K562 (cell line): ENCODE data around the gene COMP. TPM values are rescaled to one million over a fixed set of nuclear protein-coding genes. Genes with fewer than 3 reads are reported as not detected.

Experiments used
- BDP1 ChIP-seq: IDR thresholded peaks from 3 replicates; pipeline ENCODE4 v1.6.1; 2011; ENCODE audit not compliant: insufficient read length, insufficient read depth
- ILK ChIP-seq: fragments of 450-650 bp; IDR thresholded peaks from 2 replicates; pipeline ENCODE4 v1.6.1; 2016; ENCODE audit warnings: missing genetic modification characterization, low read depth, mild to moderate bottlenecking, missing compliant biosample characterization, moderate library complexity, borderline replicate concordance
- KDM5B ChIP-seq: fragments of 200-600 bp; sonication (generic); IDR thresholded peaks from 2 replicates; pipeline ENCODE4 v1.6.1; 2012; ENCODE audit warnings: low read depth, mild to moderate bottlenecking, moderate library complexity, low read length, control low read depth, inconsistent platforms; ENCODE audit not compliant: insufficient replicate concordance
- polyA plus RNA-seq, 8 experiments: library from polyadenylated mRNA; depleted of rRNA in 4 of 8; stranded (reverse) in 5 of 8; unstranded in 3 of 8; fragments of >200 nt; fragmentation: Nextera tagmentation in 2 of 8; fragmentation: Illumina TruSeq in 1 of 8; extraction: Ambion mirVana in 2 of 8; extraction: Trizol in 1 of 8; gene quantifications; 2 replicates each; pipeline versions ENCODE4 v1.2.1 to v1.2.3, GENCODE V29; 2011 to 2014; ENCODE audit warnings: inconsistent platforms in 1 of 8, missing spikeins in 1 of 8
- total RNA-seq, 7 experiments: library from RNA; depleted of rRNA in 6 of 7; stranded (reverse); fragments of >200 nt in 6 of 7; fragmentation: Illumina TruSeq in 2 of 7; extraction: Trizol in 2 of 7; gene quantifications; 2 replicates each; pipeline versions ENCODE4 v1.2.1 to v1.2.3, GENCODE V29; 2011 to 2021; ENCODE audit warnings: low replicate concordance in 1 of 7
- TF ChIP-seq, protein P1 (sequence below), 2 experiments: fragments of 450-650 bp; IDR thresholded peaks; 2 replicates each; pipeline ENCODE4 v1.6.1; 2016; ENCODE audit warnings: mild to moderate bottlenecking in 2 of 2, borderline replicate concordance in 1 of 2, low read depth in 1 of 2, moderate library complexity in 1 of 2
- TF ChIP-seq, protein P2 (sequence below): fragments of 250-450 bp; sonication (Bioruptor Pico); IDR thresholded peaks from 2 replicates; pipeline ENCODE4 v1.8.0; 2022; ENCODE audit warnings: inconsistent platforms

The COMP gene
- total and polyA plus RNA-seq, 9 of the 15 experiments (the other 6 are each of a cell fraction or from before 2014, with no cell fraction given), result 0.07 TPM; not detected in 8

DNA sequence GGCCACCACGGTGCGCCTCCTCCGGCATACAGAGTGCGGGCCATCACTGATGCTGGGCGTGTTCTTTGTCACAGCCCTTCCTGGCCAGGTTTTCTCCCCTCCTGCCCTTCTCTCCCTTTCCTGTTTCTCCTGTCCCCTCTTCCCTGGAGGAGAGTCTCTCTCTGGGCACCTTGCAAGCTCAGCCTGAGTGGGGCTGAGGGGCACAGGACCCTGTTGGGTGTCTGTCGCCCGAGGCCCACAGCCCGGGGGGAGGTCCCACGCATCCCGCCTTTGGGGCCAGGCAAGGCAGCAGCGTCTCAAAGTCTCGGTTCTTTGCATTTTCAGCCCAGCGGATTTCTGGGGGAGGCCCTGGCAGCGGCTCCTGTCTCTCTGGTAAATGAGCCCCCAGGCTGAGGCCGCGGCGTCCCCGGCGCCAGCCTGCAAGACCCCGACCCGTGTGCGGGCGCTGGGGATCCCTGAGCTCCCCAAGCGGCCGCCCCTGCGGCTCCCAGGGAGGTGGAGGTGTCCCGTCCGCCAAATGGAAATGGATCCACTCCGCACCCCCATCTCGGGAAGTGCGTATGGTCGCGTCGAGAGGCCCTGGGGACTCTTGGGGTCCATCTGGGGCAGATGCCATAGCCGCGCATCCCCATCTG lies 47.2 kb downstream of the COMP start (continued):
- TF ChIP-seq, protein P1, sequence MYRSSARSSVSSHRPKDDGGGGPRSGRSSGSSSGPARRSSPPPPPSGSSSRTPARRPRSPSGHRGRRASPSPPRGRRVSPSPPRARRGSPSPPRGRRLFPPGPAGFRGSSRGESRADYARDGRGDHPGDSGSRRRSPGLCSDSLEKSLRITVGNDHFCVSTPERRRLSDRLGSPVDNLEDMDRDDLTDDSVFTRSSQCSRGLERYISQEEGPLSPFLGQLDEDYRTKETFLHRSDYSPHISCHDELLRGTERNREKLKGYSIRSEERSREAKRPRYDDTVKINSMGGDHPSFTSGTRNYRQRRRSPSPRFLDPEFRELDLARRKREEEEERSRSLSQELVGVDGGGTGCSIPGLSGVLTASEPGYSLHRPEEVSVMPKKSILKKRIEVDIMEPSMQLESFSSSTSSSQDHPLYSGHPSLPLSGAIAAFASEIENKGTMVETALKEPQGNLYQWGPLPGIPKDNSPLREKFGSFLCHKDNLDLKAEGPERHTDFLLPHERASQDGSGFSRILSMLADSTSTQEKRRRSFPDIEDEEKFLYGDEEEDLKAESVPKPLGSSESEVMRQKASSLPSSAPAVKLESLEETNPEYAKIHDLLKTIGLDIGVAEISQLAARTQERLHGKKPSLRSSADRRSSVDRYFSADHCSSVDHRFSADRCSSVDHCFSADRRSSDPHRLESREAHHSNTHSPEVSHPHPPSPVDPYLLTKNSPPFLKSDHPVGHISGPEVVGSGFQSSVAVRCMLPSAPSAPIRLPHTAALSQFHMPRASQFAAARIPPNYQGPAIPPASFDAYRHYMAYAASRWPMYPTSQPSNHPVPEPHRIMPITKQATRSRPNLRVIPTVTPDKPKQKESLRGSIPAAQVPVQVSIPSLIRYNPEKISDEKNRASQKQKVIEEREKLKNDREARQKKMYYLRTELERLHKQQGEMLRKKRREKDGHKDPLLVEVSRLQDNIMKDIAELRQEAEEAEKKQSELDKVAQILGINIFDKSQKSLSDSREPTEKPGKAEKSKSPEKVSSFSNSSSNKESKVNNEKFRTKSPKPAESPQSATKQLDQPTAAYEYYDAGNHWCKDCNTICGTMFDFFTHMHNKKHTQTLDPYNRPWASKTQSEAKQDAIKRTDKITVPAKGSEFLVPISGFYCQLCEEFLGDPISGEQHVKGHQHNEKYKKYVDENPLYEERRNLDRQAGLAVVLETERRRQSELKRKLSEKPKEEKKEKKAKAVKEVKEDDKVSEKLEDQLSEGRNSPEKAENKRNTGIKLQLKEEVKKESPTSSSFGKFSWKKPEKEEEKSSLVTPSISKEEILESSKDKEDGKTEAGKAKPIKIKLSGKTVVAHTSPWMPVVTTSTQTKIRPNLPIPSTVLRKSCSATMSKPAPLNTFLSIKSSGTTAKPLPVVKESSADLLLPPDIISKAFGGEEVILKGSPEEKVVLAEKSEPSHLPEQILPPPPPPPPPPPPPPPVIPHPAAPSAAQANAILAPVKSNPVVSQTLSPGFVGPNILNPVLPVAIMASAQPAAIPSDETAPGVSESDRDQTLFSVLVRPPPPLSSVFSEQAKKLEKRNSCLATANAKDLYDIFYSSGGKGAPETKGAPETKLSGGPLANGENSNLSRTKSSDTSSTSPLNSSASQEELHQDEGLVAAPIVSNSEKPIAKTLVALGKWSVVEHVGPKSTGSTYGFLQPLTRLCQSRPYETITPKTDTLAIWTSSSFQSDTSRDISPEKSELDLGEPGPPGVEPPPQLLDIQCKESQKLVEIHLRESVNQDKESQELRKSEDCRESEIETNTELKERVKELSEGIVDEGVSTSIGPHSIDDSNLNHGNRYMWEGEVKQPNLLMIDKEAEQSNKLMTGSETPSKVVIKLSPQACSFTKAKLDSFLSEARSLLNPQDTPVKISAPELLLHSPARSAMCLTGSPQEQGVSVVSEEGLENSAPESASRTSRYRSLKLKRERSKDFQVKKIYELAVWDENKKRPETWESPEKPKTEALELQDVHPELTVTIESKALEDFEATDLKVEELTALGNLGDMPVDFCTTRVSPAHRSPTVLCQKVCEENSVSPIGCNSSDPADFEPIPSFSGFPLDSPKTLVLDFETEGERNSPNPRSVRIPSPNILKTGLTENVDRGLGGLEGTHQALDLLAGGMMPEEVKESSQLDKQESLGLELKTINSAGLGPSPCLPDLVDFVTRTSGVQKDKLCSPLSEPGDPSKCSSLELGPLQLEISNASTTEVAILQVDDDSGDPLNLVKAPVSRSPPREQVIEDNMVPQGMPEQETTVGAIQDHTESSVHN (IDR thresholded peaks at IDR 0.05; ENCODE audit: borderline replicate concordance in 1 of 2, low read depth in 1 of 2), result no peak
- TF ChIP-seq ILK (tag) (no peak), KDM5B (no peak), BDP1 (no peak)
- TF ChIP-seq, protein P2, sequence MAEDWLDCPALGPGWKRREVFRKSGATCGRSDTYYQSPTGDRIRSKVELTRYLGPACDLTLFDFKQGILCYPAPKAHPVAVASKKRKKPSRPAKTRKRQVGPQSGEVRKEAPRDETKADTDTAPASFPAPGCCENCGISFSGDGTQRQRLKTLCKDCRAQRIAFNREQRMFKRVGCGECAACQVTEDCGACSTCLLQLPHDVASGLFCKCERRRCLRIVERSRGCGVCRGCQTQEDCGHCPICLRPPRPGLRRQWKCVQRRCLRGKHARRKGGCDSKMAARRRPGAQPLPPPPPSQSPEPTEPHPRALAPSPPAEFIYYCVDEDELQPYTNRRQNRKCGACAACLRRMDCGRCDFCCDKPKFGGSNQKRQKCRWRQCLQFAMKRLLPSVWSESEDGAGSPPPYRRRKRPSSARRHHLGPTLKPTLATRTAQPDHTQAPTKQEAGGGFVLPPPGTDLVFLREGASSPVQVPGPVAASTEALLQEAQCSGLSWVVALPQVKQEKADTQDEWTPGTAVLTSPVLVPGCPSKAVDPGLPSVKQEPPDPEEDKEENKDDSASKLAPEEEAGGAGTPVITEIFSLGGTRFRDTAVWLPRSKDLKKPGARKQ (CRISPR knock-in tag), result no peak
